Activated CD8-positive, alpha-beta memory T cell treated with anti-CD3 and anti-CD28 coated beads, Interleukin-2, amount 50 U/mL, for 24 hours (primary cell): Measurements from ENCODE around the gene KIAA0825.
"Not testable (repeated sequence)": the region's sequence is repeated elsewhere in the genome, so short reads cannot be mapped to it uniquely, and the experiment has no call there.

ENCODE experiments used
- DNase-seq: peaks from one replicate; pipeline ENCODE4 v3.0.0-alpha.2; 2020; ENCODE audit errors: extremely low read depth

KIAA0825 gene

GRCh38 chr5:94573349-94573748, 45.1 kb downstream of the KIAA0825 start:
- not testable (repeated sequence) for DNase-seq

GRCh38 chr5:94571415-94571814, 47.0 kb downstream of the KIAA0825 start:
- no peak for DNase-seq

GRCh38 chr5:94564812-94565211, 53.6 kb downstream of the KIAA0825 start:
- DNase-seq: no peak

GRCh38 chr5:94562327-94562971, 56.0 kb downstream of the KIAA0825 start:
- no peak for DNase-seq

GRCh38 chr5:94558028-94558427, 60.4 kb downstream of the KIAA0825 start:
- DNase-seq: no peak

- DNase-seq: no peak
These were observed 66.5 kb downstream of the KIAA0825 start for GRCh38 chr5:94551858-94552257.

GRCh38 chr5:94545870-94546625, 72.4 kb downstream of the KIAA0825 start:
- DNase-seq: no peak

GRCh38 chr5:94544875-94545547, 73.4 kb downstream of the KIAA0825 start:
- no peak for DNase-seq

- DNase-seq: no peak
These were observed 74.3 kb downstream of the KIAA0825 start for GRCh38 chr5:94544031-94544650.

- DNase-seq: no peak
These were observed 77.4 kb downstream of the KIAA0825 start for GRCh38 chr5:94540856-94541494.

GRCh38 chr5:94538260-94538659, 80.1 kb downstream of the KIAA0825 start:
- DNase-seq: no peak

GRCh38 chr5:94526706-94527105, 91.7 kb downstream of the KIAA0825 start:
- no peak for DNase-seq

- DNase-seq: no peak
These were observed 93.3 kb downstream of the KIAA0825 start for GRCh38 chr5:94524841-94525697.

GRCh38 chr5:94523018-94523417, 95.4 kb downstream of the KIAA0825 start:
- DNase-seq: no peak

GRCh38 chr5:94522117-94522516, 96.3 kb downstream of the KIAA0825 start:
- no peak for DNase-seq

GRCh38 chr5:94517490-94518488, 100.6 kb downstream of the KIAA0825 start:
- DNase-seq: no peak

- no peak for DNase-seq
These were observed 102.3 kb downstream of the KIAA0825 start for GRCh38 chr5:94516148-94516547.

- no peak for DNase-seq
These were observed 109.8 kb downstream of the KIAA0825 start for GRCh38 chr5:94508461-94509148.
